GM12878 (cell line): Measurements from ENCODE around the gene JHY. TPM values are rescaled to one million over a fixed set of nuclear protein-coding genes. Genes with fewer than 3 reads are reported as not detected.

ENCODE experiments used
- ATAC-seq: fragments of 200-7000 bp; cut with Tn5 transposase; 3 replicates; pipeline ENCODE4 v1.9.1; 2020; ENCODE audit warnings: mild to moderate bottlenecking, moderate library complexity
- BruUV-seq: library from RNA; stranded (reverse); fragments of 400-500 nt; replicated peaks from 2 replicates; lab custom pipeline; 2021; lab: Mats Ljungman, UMichigan
- CTCF ChIA-PET: fragments of 300-600 bp; sonication (Branson Sonifier 250); formaldehyde crosslinking; extraction: SDS; loops from one replicate; lab custom pipeline; 2021; ENCODE audit warnings: inconsistent platforms; lab: Yijun Ruan, JAX
- POLR2A ChIA-PET: fragments of 350-600 bp; formaldehyde crosslinking; extraction: SDS; loops from one replicate; lab custom pipeline; 2021; ENCODE audit warnings: inconsistent platforms; lab: Charles Lee
- RAD21 ChIA-PET: fragments of 300-600 bp; sonication (Branson Sonifier 250); formaldehyde crosslinking; loops from one replicate; lab custom pipeline; 2023; ENCODE audit warnings: antibody characterized with exemption; ENCODE audit not compliant: unreplicated experiment; lab: Charles Lee
- SMC1A ChIA-PET: fragments of 300-600 bp; sonication (Branson Sonifier 250); formaldehyde crosslinking; loops from one replicate; lab custom pipeline; 2023; ENCODE audit not compliant: unreplicated experiment, uncharacterized antibody; lab: Charles Lee
- DNase-seq: peaks from one replicate; pipeline ENCODE4 v3.0.0-alpha.2; 2011; ENCODE audit warnings: low read depth, low spot score
- FAIRE-seq: peaks from 3 replicates; lab custom pipeline; 2011; peaks lifted over from hg19 to GRCh38; lab: Jason Lieb, UNC
- H2AFZ ChIP-seq: 2 replicates; pipeline ENCODE4 v1.6.0; 2011; ENCODE audit warnings: low read depth, low read length, control low read depth; ENCODE audit not compliant: control insufficient read depth
- H3K27ac ChIP-seq: 2 replicates; pipeline ENCODE4 v1.5.1; 2011; ENCODE audit warnings: control low read depth; ENCODE audit not compliant: control insufficient read depth, insufficient read depth
- H3K27me3 ChIP-seq, 2 experiments: replicated peaks in 1 of 2; 2 replicates each; pipeline versions ENCODE4 v1.6.0 to v1.6.1; 2011; ENCODE audit warnings: low read length in 1 of 2; ENCODE audit not compliant: control insufficient read depth in 2 of 2, insufficient read depth in 2 of 2
- H3K36me3 ChIP-seq, 2 experiments: 2 replicates each; pipeline ENCODE4 v1.5.1; 2011; ENCODE audit warnings: low read length in 1 of 2; ENCODE audit not compliant: control insufficient read depth in 2 of 2, insufficient read depth in 2 of 2
- H3K4me1 ChIP-seq: 2 replicates; pipeline ENCODE4 v1.6.1; 2011; ENCODE audit warnings: mild to moderate bottlenecking, low read length, moderate library complexity, mixed read lengths; ENCODE audit not compliant: control insufficient read depth, insufficient read depth
- H3K4me2 ChIP-seq: 2 replicates; pipeline ENCODE4 v1.6.0; 2011; ENCODE audit warnings: control low read depth; ENCODE audit not compliant: control insufficient read depth, insufficient read depth
- H3K4me3 ChIP-seq: fragments of 200-600 bp; sonication (generic); 2 replicates; pipeline ENCODE4 v1.5.1; 2016
- H3K79me2 ChIP-seq: 2 replicates; pipeline ENCODE4 v1.6.0; 2011; ENCODE audit warnings: low read length; ENCODE audit not compliant: control insufficient read depth, insufficient read depth
- H3K9ac ChIP-seq: 2 replicates; pipeline ENCODE4 v1.8.0; 2011; ENCODE audit warnings: low read length, control low read depth, mixed read lengths; ENCODE audit not compliant: control insufficient read depth, insufficient read depth
- H3K9me3 ChIP-seq: replicated peaks from 3 replicates; pipeline ENCODE4 v1.5.1; 2011; ENCODE audit warnings: mild to moderate bottlenecking, low read length; ENCODE audit not compliant: control insufficient read depth, insufficient read depth
- H4K20me1 ChIP-seq: 2 replicates; pipeline ENCODE4 v1.6.0; 2011; ENCODE audit not compliant: control insufficient read depth, insufficient read depth
- BCL11A ChIP-seq: IDR thresholded peaks from 2 replicates; pipeline ENCODE4 v1.6.1; 2011; ENCODE audit warnings: low read depth, low read length
- BRCA1 ChIP-seq: IDR thresholded peaks from 2 replicates; pipeline ENCODE4 v1.6.1; 2011; ENCODE audit warnings: low read depth, low read length, improper control_type of control experiment
- CHD2 ChIP-seq: IDR thresholded peaks from 2 replicates; pipeline ENCODE4 v1.6.1; 2011; ENCODE audit warnings: low read depth, low read length, improper control_type of control experiment, borderline replicate concordance
- GATAD2B ChIP-seq: fragments of 450-650 bp; conservative IDR thresholded peaks from 2 replicates; pipeline ENCODE4 v1.6.1; 2017; ENCODE audit warnings: low read depth, mild to moderate bottlenecking, moderate library complexity
- JUND ChIP-seq: IDR thresholded peaks from 2 replicates; pipeline ENCODE4 v1.6.1; 2012; ENCODE audit warnings: low read depth, mild to moderate bottlenecking, low read length, improper control_type of control experiment, moderate library complexity
- MYC ChIP-seq: IDR thresholded peaks from 2 replicates; pipeline ENCODE4 v1.6.1; 2011; ENCODE audit warnings: mild to moderate bottlenecking, low read length, moderate library complexity, inconsistent platforms; ENCODE audit not compliant: insufficient read depth, insufficient replicate concordance, insufficient read length, severe bottlenecking
- NFXL1 ChIP-seq: fragments of 450-650 bp; IDR thresholded peaks from 2 replicates; pipeline ENCODE4 v1.6.1; 2017; ENCODE audit warnings: antibody characterized with exemption, mild to moderate bottlenecking, borderline replicate concordance
- NFYB ChIP-seq: IDR thresholded peaks from 2 replicates; pipeline ENCODE4 v1.6.1; 2011; ENCODE audit warnings: low read depth, mild to moderate bottlenecking, low read length, improper control_type of control experiment, moderate library complexity; ENCODE audit not compliant: insufficient read depth
- PML ChIP-seq: IDR thresholded peaks from 2 replicates; pipeline ENCODE4 v1.6.1; 2012; ENCODE audit warnings: low read length, inconsistent platforms
- SUZ12 ChIP-seq: fragments of 200-600 bp; sonication (generic); IDR thresholded peaks from one replicate; pipeline ENCODE4 v1.6.1; 2018; ENCODE audit warnings: antibody characterized with exemption, mild to moderate bottlenecking; ENCODE audit not compliant: unreplicated experiment
- TCF3 ChIP-seq: IDR thresholded peaks from 2 replicates; pipeline ENCODE4 v1.6.1; 2012; ENCODE audit warnings: low read depth, mild to moderate bottlenecking, low read length, borderline replicate concordance; ENCODE audit not compliant: insufficient read depth
- WGBS: methylation state at CpG from one replicate; pipeline ENCODE4 v1.1.6; 2016; ENCODE audit warnings: low lambda C conversion rate; ENCODE audit not compliant: insufficient replicate concordance, insufficient coverage; ENCODE audit errors: missing lambda C conversion rate; 5-methylcytosine and 5-hydroxymethylcytosine counted together
- in situ Hi-C: fragments of 300-500 bp; cut with MboI; formaldehyde crosslinking; loops from 9 replicates; pipeline ENCODE4 v1.14.3; 2018; ENCODE audit warnings: mixed read lengths
- intact Hi-C: fragments of 100-400 bp; cut with micrococcal nuclease; formaldehyde crosslinking; loops from one replicate; pipeline ENCODE4 v1.14.2; 2022; ENCODE audit not compliant: unreplicated experiment
- polyA plus RNA-seq, 11 experiments: library from polyadenylated mRNA; depleted of rRNA in 4 of 11; unstranded in 6 of 11; stranded (reverse) in 5 of 11; fragments of >200 nt; fragmentation: Nextera tagmentation in 4 of 11; fragmentation: Illumina TruSeq in 1 of 11; extraction: Ambion mirVana in 4 of 11; extraction: Trizol in 1 of 11; gene quantifications; 1 replicate in 1 of 11; 2 replicates in 10 of 11; pipeline versions ENCODE4 v1.2.1 to v1.2.3, GENCODE V29; 2011 to 2016; ENCODE audit warnings: inconsistent platforms in 2 of 11, missing spikeins in 2 of 11, low read depth in 1 of 11
- total RNA-seq, 4 experiments: library from RNA; depleted of rRNA in 3 of 4; stranded (reverse); fragments of >200 nt in 3 of 4; fragmentation: Illumina TruSeq in 1 of 4; extraction: Trizol in 1 of 4; gene quantifications; 2 replicates each; pipeline versions ENCODE4 v1.2.1 to v1.2.3, GENCODE V29; 2013 to 2021
- TF ChIP-seq, protein P1 (sequence below): fragments of 450-650 bp; IDR thresholded peaks from 2 replicates; pipeline ENCODE4 v1.6.1; 2017; ENCODE audit warnings: mild to moderate bottlenecking, low read depth, inconsistent platforms; ENCODE audit not compliant: poor library complexity, severe bottlenecking
- TF ChIP-seq, protein P2 (sequence below): IDR thresholded peaks from 2 replicates; pipeline ENCODE4 v1.6.1; 2012; ENCODE audit warnings: low read depth, low read length, improper control_type of control experiment

The JHY gene
- total and polyA plus RNA-seq, 10 of the 15 experiments (the other 5 are each of a cell fraction or from before 2014, with no cell fraction given): 0.90 to 7.1 (median 5.5) TPM

DNA sequence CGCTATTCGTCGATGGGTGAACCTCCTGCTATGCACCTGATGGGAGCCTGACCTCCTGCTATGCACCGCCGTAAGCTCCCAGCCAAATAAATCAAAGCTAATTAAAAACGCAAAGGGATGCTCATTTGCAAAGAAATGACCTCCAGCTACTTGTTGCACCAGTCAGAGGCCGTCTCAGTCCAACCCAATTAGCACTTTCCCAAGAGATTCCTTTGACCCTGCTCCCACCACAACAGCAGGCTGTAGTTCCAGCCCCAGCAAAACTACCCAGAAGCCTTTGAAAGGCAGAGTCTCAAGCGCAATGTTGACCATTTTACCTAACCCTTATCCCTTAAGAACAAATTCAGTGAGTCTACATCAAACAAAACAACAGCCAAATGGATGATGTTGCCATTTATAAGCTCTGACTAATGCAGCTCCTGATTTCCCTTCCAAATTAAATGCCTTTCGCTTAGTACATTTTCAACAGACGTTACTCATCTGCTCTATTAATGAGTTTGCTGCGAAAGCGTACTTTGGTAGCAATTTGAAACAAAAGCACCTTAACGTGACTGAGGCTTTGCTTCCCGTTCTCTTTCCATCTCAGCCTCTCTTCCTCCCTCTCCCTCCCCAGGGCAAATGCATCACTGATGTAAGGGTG, 116.3 kb downstream of the JHY start:
- H3K4me1 ChIP-seq: no peaks in the 10 kb centered on the region
- H3K4me3 ChIP-seq: no peak overlapping the region
- ChIA-PET CTCF (interaction anchor here (0.5 to 1.3 kb wide), 3 partner anchors 11 to 243 kb away, joined by 3 to 4 read pairs (median 4); no protein-coding TSS in a partner anchor), POLR2A (no interaction called here), RAD21 (no interaction called here), SMC1A (no interaction called here)
- no TSS peak for BruUV-seq
- intact Hi-C loops: no loop called here
- no peak overlapping the region for H3K27ac ChIP-seq
- H4K20me1 ChIP-seq: no peaks in the 10 kb centered on the region
- H3K4me2 ChIP-seq: no peak overlapping the region
- TF ChIP-seq NFXL1 (no peak), BRCA1 (no peak)
- H3K9ac ChIP-seq: no peak overlapping the region
- WGBS: 30% methylated on average over 14 of the region's 14 CpGs
- FAIRE-seq: no peak
- no peak for ATAC-seq
- no peaks in the 10 kb centered on the region for H3K79me2 ChIP-seq
- H3K36me3 ChIP-seq: no peaks in the 10 kb centered on the region
- in situ Hi-C loops: no loop called here
- H2AFZ ChIP-seq: no peak overlapping the region
- no peaks in the 10 kb centered on the region for H3K9me3 ChIP-seq
- DNase-seq: no peak
- H3K27me3 ChIP-seq: no peaks in the 10 kb centered on the region

DNA sequence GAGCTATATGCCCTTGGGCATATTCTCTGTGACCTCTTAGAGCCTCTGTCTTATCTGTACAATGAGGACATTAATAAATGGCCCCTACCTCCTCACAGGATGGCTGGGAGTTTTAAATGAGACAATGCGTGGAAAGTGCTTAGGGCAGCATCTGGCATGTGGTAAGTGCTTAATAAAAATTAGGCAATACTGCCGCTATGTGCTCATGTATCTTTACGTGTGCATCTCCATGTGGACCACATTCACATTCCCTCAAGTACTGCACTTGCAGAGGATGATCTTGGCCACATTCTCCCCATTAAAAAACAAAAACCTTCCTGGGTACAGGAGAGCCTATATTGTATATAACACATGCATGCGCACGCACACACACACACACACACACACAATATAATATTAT, 118.2 kb downstream of the JHY start:
- in situ Hi-C loops: no loop called here
- ChIA-PET POLR2A (no interaction called here), RAD21 (no interaction called here), SMC1A (no interaction called here), CTCF (interaction anchor here (0.6 to 1.4 kb wide), 2 partner anchors 137 to 193 kb away, joined by 3 to 4 read pairs; no protein-coding TSS in a partner anchor)
- ATAC-seq: no peak
- no peak overlapping the region for H2AFZ ChIP-seq
- no peak for FAIRE-seq
- H3K79me2 ChIP-seq: no peaks in the 10 kb centered on the region
- no peak for DNase-seq
- no peaks in the 10 kb centered on the region for H3K9me3 ChIP-seq
- H3K4me2 ChIP-seq: no peak overlapping the region
- TF ChIP-seq MYC (no peak), GATAD2B (no peak), CHD2 (no peak), BCL11A (no peak), SUZ12 (no peak), JUND (no peak), NFYB (no peak), PML (no peak), TCF3 (no peak)
- TF ChIP-seq, protein P1, sequence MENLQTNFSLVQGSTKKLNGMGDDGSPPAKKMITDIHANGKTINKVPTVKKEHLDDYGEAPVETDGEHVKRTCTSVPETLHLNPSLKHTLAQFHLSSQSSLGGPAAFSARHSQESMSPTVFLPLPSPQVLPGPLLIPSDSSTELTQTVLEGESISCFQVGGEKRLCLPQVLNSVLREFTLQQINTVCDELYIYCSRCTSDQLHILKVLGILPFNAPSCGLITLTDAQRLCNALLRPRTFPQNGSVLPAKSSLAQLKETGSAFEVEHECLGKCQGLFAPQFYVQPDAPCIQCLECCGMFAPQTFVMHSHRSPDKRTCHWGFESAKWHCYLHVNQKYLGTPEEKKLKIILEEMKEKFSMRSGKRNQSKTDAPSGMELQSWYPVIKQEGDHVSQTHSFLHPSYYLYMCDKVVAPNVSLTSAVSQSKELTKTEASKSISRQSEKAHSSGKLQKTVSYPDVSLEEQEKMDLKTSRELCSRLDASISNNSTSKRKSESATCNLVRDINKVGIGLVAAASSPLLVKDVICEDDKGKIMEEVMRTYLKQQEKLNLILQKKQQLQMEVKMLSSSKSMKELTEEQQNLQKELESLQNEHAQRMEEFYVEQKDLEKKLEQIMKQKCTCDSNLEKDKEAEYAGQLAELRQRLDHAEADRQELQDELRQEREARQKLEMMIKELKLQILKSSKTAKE: no peak
- TF ChIP-seq, protein P2, sequence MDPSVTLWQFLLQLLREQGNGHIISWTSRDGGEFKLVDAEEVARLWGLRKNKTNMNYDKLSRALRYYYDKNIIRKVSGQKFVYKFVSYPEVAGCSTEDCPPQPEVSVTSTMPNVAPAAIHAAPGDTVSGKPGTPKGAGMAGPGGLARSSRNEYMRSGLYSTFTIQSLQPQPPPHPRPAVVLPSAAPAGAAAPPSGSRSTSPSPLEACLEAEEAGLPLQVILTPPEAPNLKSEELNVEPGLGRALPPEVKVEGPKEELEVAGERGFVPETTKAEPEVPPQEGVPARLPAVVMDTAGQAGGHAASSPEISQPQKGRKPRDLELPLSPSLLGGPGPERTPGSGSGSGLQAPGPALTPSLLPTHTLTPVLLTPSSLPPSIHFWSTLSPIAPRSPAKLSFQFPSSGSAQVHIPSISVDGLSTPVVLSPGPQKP: no peak
- no peak overlapping the region for H3K9ac ChIP-seq
- no TSS peak for BruUV-seq
- no peaks in the 10 kb centered on the region for H3K27me3 ChIP-seq
- 80% methylated on average over 5 of the region's 5 CpGs for WGBS
- H3K27ac ChIP-seq: no peak overlapping the region
- H4K20me1 ChIP-seq: no peaks in the 10 kb centered on the region
- intact Hi-C loops: no loop called here
- no peaks in the 10 kb centered on the region for H3K36me3 ChIP-seq
- H3K4me1 ChIP-seq: no peaks in the 10 kb centered on the region
- H3K4me3 ChIP-seq: no peak overlapping the region
